ENCODE results near the gene ARFGAP2. TPM values are rescaled to one million over a fixed set of nuclear protein-coding genes. Genes with fewer than 3 reads are reported as not detected.

The ARFGAP2 gene
- total and polyA plus RNA-seq, 2 of the 8 experiments (the other 6 are each of a cell fraction or from before 2014, with no cell fraction given) = 50.2 to 64.0 TPM

GRCh38 chr11:47222696-47223095, 46.0 kb upstream of the ARFGAP2 start:
- Histone ChIP-seq H3K4me3 (ENCODE audit: extremely low read depth in 1 of 4, insufficient read depth in 2 of 4, low read depth in 3 of 4, low read length in 4 of 4) (no peak overlapping the region), H3K18ac (ENCODE audit: extremely low read depth, low read length) (no peak overlapping the region), H3K23ac (ENCODE audit: insufficient read length) (no peak overlapping the region), H3K9me3 (ENCODE audit: insufficient read depth in 2 of 2, low read depth in 1 of 2, low read length in 1 of 2) (no peaks in the 10 kb centered on the region), H3K4me1 (replicated peaks in 1 of 4; ENCODE audit: control insufficient read depth in 3 of 4, insufficient read depth in 4 of 4, low read length in 3 of 4) (no peaks in the 10 kb centered on the region), H3K27me3 (replicated peaks in 1 of 4; ENCODE audit: control insufficient read depth in 3 of 4, extremely low read depth in 1 of 4, insufficient read depth in 3 of 4, low read length in 3 of 4) (no peaks in the 10 kb centered on the region), H3K4ac (replicated peaks; ENCODE audit: insufficient read length, low read depth, low read length) (no peak overlapping the region), H2BK20ac (ENCODE audit: low read length) (no peak overlapping the region), H3K27ac (ENCODE audit: low read depth, low read length) (no peak overlapping the region), H3K9ac (replicated peaks in 1 of 4; ENCODE audit: extremely low read depth in 1 of 4, low read depth in 3 of 4, low read length in 3 of 4) (no peak overlapping the region), H3K23me2 (ENCODE audit: low read depth, low read length) (no peaks in the 10 kb centered on the region), H3K79me2 (ENCODE audit: control insufficient read depth in 1 of 2, insufficient read depth in 2 of 2, low read length in 2 of 2) (peaks cover 0 to 10% of the 10 kb centered on the region in 2 experiments; a peak in 2 of 4 replicates), H3K56ac (replicated peaks; ENCODE audit: insufficient read length, low read depth, low read length) (no peak overlapping the region), H2AFZ (ENCODE audit: low read length) (no peak overlapping the region), H3K79me1 (ENCODE audit: low read depth, low read length) (no peaks in the 10 kb centered on the region; the same call in 1 of the 2 replicates), H3K4me2 (ENCODE audit: insufficient read depth in 1 of 2, low read depth in 2 of 2, low read length in 2 of 2) (no peak overlapping the region), H2BK12ac (ENCODE audit: low read depth, low read length) (no peak overlapping the region), H4K5ac (ENCODE audit: insufficient read length, low read depth, low read length) (no peak overlapping the region), H2AK5ac (ENCODE audit: low read depth, low read length) (no peak overlapping the region), H3K36me3 (ENCODE audit: control insufficient read depth in 2 of 4, insufficient read depth in 4 of 4, low read length in 3 of 4) (peaks cover 16 to 49% (median 36%) of the 10 kb centered on the region in 4 experiments; a peak in 7 of 8 replicates), H3K14ac (ENCODE audit: insufficient read length) (no peak overlapping the region), H4K91ac (replicated peaks; ENCODE audit: insufficient read length, low read length) (no peak overlapping the region), H4K20me1 (replicated peaks in 1 of 2; ENCODE audit: control insufficient read depth in 1 of 2, insufficient read depth in 2 of 2, low read length in 2 of 2) (peaks cover 0 to 6% of the 10 kb centered on the region in 2 experiments), H2BK15ac (ENCODE audit: low read length) (no peak overlapping the region), H2BK120ac (replicated peaks; ENCODE audit: low read depth, low read length) (no peak overlapping the region), H2BK5ac (ENCODE audit: low read depth, low read length) (no peak overlapping the region), H4K8ac (ENCODE audit: extremely low read depth, insufficient read depth, low read length) (no peak overlapping the region)
- CTCF ChIA-PET (ENCODE audit: partially characterized antibody) = interaction anchor here (1.5 to 9.1 kb wide), 4 partner anchors 10 to 45 kb away, joined by 3 to 79 read pairs (median 12); partner anchors contain the start of gene ARFGAP2
- POLR2A ChIA-PET (ENCODE audit: partially characterized antibody) = interaction anchor here (1.0 to 2.3 kb wide), 3 partner anchors 8 to 12 kb away, joined by 3 to 7 read pairs (median 5); partner anchors contain the start of gene DDB2
- FAIRE-seq (no peak), DNase-seq (ENCODE audit: low read depth in 1 of 2, low spot score in 2 of 2) (no peak)
- WGBS, 2 experiments (ENCODE audit: extremely low coverage in 1 of 2, insufficient coverage in 1 of 2, insufficient read length in 1 of 2, insufficient replicate concordance in 2 of 2, low coverage in 1 of 2, low lambda C conversion rate in 2 of 2, missing lambda C conversion rate in 1 of 2) = 100% methylated on average over 2 of the region's 2 CpGs; no CpG with 5 or more reads in 1 of the 2 experiments
- TF ChIP-seq TCF12 (IDR thresholded peaks at IDR 0.05; ENCODE audit: low read depth, low read length) (no peak), KDM4A (IDR thresholded peaks at IDR 0.05; ENCODE audit: low read depth, low read length, severe bottlenecking) (no peak)
